ENCODE measurements around the gene METTL25B.

Gene METTL25B
- 19.5 to 20.0 reads per million in 2 donors for total RNA-seq

DNA sequence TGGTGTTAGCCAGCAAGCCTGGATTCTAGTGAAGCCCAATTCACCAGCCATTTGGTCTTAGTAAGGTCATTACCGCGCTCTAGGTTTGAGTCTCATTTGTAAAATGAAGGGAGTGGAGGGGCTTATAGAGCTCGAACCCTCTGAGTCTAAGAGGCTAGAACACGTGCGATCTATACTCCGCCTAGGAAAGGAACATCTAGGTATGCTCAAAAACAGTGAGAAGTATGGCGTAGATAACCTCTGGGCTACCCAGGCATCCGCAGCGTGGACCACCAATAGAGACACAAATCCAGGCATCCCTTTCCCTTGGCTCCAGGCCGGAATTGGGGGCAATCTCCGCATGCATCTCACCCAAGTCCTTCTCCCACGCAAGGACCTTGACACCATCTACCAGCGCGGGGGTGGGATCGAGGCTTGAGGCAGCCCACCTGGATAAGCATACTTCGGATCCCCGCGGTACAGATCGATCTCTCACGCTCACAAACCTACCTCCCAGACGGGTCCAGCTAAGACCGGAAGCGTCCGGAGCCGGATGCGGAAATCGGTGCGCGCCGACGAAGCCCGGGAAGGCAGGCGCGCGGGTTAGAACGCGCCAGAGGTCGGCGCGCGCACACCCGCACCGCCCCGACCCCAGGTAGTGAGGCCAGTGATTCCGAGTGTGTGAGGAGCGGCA, at the start of gene METTL25B:
METTL25B (plus strand) TSS at position 544 of the 673 bp plus-strand sequence. CDS start 636 bp downstream, outside the sequence.
- peak; percentile 77 for DNase-seq

- DNase-seq: no peak
These were observed 48.2 kb upstream of the METTL25B start for GRCh38 chr1:156680056-156680455.

DNA sequence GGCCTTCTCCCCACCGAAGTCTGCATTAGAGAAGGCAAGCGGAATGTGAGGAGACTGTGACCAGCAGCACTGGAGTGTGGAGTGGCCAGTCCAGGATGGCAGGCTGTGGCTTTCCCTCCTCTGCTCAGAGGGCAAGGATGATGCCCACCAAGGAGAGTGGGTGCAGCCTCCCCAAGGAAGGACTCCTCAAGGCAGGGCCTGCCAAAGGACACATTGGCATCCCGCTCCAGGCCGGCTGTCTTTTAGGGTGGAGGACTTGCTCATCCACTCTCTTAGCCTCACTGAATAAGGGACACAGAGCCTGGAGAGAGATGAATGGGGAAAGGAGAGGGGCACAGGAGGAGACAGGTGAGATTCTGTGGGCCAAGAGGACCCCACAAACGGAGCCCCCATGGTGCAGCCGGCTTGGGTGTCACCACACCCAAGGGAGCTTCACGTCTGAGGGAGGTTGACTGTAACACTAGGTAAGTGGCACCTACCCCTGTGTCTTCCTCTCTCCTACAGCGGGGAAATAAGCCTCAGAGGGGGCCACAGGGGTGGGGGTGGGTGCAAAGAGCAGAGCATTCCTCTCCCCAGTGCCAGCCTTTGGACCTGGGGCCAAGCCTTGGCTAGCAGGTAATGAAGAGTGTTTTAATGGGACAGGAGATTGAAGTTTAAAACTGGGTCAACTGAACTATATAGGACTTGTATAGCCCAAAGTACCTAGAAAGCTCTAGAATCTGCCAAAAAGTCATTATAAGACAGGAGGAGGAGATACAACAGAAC, 46.9 kb upstream of the METTL25B start:
- DNase-seq: no peak

GRCh38 chr1:156682166-156682890, 45.9 kb upstream of the METTL25B start:
- DNase-seq: no peak

GRCh38 chr1:156684227-156684782, 44.0 kb upstream of the METTL25B start:
- no peak for DNase-seq

GRCh38 chr1:156689035-156689952, 39.0 kb upstream of the METTL25B start:
- DNase-seq: peak; percentile 39

- DNase-seq: no peak
These were observed 38.2 kb upstream of the METTL25B start for GRCh38 chr1:156689953-156690674.

GRCh38 chr1:156690675-156691036, 37.6 kb upstream of the METTL25B start:
- DNase-seq: no peak

- no peak for DNase-seq
These were observed 37.1 kb upstream of the METTL25B start for GRCh38 chr1:156691191-156691590.

DNA sequence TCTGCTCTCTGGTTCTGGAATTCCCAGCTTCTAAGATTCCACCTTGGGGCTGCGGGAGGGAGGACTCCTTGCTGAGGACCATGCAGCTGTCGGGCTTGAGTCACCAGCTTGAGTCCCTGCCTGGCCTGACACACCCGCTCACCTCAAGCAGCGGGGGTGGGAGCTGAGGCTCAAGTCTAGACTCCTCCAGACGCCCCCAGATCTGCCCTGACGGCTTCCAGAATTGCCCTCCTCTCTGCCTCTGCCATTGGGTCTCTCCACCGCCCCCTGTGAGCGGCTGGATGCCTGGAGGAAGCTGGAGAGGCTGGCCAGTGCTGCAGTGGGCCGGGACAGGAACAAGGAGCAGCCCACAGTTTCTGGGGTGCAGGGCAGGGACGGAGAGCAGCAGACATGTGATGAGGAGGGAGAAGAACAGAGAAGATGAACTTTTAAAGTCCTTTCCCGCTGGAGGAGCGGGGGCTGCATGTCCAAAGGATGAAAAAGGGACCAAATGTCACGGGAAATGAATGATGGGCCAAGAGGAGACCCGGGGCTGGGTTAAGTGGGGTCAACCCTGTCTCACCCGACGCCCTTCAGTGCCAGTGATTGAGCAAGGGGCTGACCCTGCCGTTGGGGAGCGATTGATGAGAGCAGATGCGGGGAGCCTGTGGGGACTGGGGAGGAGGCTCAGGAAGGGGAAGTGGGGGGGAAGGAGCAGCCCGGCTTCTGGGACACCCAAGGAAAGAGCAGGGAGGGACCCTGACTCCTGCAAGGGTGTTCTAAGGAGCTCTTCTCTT, 36.4 kb upstream of the METTL25B start:
- DNase-seq: no peak

- DNase-seq: no peak
These were observed 35.8 kb upstream of the METTL25B start for GRCh38 chr1:156692441-156692924.

- no peak for DNase-seq
These were observed 35.1 kb upstream of the METTL25B start for GRCh38 chr1:156692925-156693847.

GRCh38 chr1:156693848-156694689, 34.2 kb upstream of the METTL25B start:
- no peak for DNase-seq

- no peak for DNase-seq
These were observed 33.6 kb upstream of the METTL25B start for GRCh38 chr1:156694690-156694962.

DNA sequence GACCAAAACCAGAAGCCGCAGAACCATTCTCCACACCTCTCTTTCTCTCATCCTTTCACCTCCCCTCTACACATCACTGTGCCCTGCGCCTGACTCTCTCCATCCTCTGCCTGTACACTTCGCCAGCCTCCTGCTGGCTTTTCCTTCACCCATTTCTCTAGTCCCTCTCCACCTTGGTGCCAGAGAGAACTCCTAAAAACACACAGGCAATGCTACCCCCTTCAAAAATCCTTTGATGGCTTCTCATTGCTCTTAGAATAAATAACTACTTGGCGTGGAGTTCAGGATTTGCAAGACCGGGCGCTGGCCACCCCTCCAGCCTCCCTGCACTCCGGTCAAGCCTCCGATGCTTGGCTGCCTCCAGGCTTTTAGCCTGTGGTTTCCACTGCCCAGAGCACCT, 31.5 kb upstream of the METTL25B start:
- DNase-seq: no peak

- DNase-seq: no peak
These were observed 30.8 kb upstream of the METTL25B start for GRCh38 chr1:156697481-156697880.

DNA sequence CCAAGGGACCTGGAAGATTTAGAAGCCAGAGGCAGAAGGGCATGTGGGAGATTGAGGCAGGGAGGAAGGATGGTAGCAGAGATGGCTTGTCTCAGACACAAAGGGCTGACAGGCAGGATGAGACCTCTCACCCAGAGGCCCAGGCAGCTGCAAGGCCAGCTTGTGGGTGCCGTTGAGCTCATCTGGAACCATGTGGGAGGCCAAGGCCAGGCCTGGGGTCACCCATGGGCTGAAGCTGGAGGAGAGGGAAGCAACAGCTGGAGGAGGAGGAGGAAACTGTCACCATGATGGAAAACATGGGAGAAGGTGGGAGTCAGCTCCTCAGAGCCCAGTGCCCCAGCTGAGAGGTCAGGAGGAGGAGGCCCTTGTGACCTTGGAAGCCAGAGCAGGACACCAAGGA, 29.3 kb upstream of the METTL25B start:
- DNase-seq: no peak

DNA sequence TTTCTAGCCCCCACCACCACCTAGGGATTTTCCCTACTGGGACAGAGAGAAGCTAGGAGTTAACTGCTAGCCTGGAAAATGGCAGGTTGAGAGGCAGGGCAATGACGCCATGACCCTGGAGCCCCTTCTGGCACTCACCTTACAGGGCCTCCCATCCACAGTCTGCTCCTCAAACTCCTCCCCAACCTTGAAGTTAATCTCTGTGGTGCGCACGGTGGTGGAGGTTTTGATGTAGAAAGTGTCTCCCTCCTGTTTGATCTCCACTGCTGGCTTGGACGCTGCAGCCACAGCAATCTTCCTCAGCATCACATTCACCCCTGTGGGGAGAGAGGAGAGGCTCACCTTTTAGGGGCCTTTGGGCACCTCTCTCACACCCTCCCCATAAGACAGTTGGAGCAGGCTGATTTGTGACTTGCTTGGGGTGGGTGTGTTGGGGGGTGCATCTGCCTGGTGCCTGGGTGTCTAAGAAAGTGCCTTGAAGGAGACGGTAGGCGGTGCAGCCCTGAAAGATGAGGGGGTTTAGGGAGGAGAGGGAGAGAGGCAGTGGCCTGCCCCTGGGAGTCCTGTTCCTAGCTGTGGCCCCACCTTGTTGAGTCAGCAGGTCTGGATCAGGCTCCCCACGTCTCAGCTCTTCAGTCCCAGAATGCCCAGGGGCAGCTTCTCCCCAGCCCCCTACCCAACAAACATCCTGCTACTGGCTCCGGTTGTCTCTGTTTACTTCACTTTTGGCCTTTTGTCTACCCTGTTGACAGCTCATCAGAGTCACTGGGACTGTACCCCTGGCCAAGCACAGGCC, 27.3 kb upstream of the METTL25B start:
- no peak for DNase-seq

Measured in activated gamma-delta T cell (primary cell).